Endothelial cell of umbilical vein (primary cell): Measurements from ENCODE around the gene CLPTM1L. TPM values are rescaled to one million over a fixed set of nuclear protein-coding genes. Genes with fewer than 3 reads are reported as not detected.
A peak's percentile ranks its signal among the peaks of the same experiment; 100 is the strongest.
"Not testable (repeated sequence)": the region's sequence is repeated elsewhere in the genome, so short reads cannot be mapped to it uniquely, and the experiment has no call there.

Source experiments
- BruUV-seq: library from RNA; stranded (reverse); fragments of 400-500 nt; replicated peaks from 2 replicates; lab custom pipeline; 2021; lab: Mats Ljungman, UMichigan
- CTCF ChIA-PET: fragments of 300-600, 350-600 bp; sonication (Branson Sonifier 250); formaldehyde crosslinking; loops from one replicate; lab custom pipeline; 2021; ENCODE audit warnings: antibody characterized with exemption, inconsistent platforms; lab: Charles Lee
- POLR2A ChIA-PET: fragments of 300-600, 350-600 bp; sonication (Branson Sonifier 250); formaldehyde crosslinking; loops from one replicate; lab custom pipeline; 2021; ENCODE audit warnings: antibody characterized with exemption, inconsistent platforms; lab: Charles Lee
- DNase-seq: peaks from one replicate; pipeline ENCODE4 v3.0.0-alpha.2; 2011; ENCODE audit warnings: low read depth, low spot score
- FAIRE-seq: peaks from 2 replicates; lab custom pipeline; 2011; peaks lifted over from hg19 to GRCh38; lab: Jason Lieb, UNC
- H2AFZ ChIP-seq: 2 replicates; pipeline ENCODE4 v1.6.0; 2012; ENCODE audit warnings: low read depth, low read length, control low read depth, inconsistent platforms
- H3K27ac ChIP-seq: 2 replicates; pipeline ENCODE4 v1.5.1; 2011; ENCODE audit warnings: low read depth, mild to moderate bottlenecking, control low read depth, low read length, moderate library complexity; ENCODE audit not compliant: insufficient read depth
- H3K27me3 ChIP-seq, 2 experiments: 2 replicates each; pipeline versions ENCODE4 v1.6.0 to v1.6.1; 2011; ENCODE audit warnings: low read length in 2 of 2, mixed read lengths in 1 of 2; ENCODE audit not compliant: control insufficient read depth in 2 of 2, insufficient read depth in 2 of 2
- H3K36me3 ChIP-seq, 2 experiments: 2 replicates in 1 of 2; 3 replicates in 1 of 2; pipeline ENCODE4 v1.5.1; 2011; ENCODE audit warnings: low read length in 2 of 2, mild to moderate bottlenecking in 1 of 2, moderate library complexity in 1 of 2; ENCODE audit not compliant: control insufficient read depth in 2 of 2, insufficient read depth in 2 of 2; ENCODE audit errors: extremely low read depth in 1 of 2
- H3K4me1 ChIP-seq: 3 replicates; pipeline ENCODE4 v1.5.1; 2011; ENCODE audit warnings: mild to moderate bottlenecking, low read length; ENCODE audit not compliant: control insufficient read depth, insufficient read depth; ENCODE audit errors: extremely low read depth
- H3K4me2 ChIP-seq: 2 replicates; pipeline ENCODE4 v1.6.1; 2011; ENCODE audit warnings: low read length, control low read depth, mixed read lengths; ENCODE audit not compliant: insufficient read depth
- H3K4me3 ChIP-seq, 3 experiments: fragments of 200-600 bp in 1 of 3; sonication (generic), shearing (Covaris generic) in 1 of 3; replicated peaks in 1 of 3; 2 replicates each; pipeline ENCODE4 v1.5.1; 2011 to 2016; ENCODE audit warnings: control low read depth in 3 of 3, low read length in 3 of 3, mild to moderate bottlenecking in 2 of 3, inconsistent platforms in 1 of 3, low read depth in 1 of 3, moderate library complexity in 1 of 3; ENCODE audit not compliant: insufficient read depth in 1 of 3
- H3K79me2 ChIP-seq: 2 replicates; pipeline ENCODE4 v1.6.0; 2012; ENCODE audit warnings: low read length, inconsistent platforms; ENCODE audit not compliant: control insufficient read depth, insufficient read depth
- H3K9ac ChIP-seq: replicated peaks from 2 replicates; pipeline ENCODE3; 2011; ENCODE audit warnings: low read length, control low read depth; ENCODE audit not compliant: insufficient read depth; ENCODE audit errors: extremely low read depth
- H3K9me1 ChIP-seq: replicated peaks from 3 replicates; pipeline ENCODE4 v1.6.0; 2011; ENCODE audit warnings: mild to moderate bottlenecking, low read length; ENCODE audit not compliant: control insufficient read depth, insufficient read depth; ENCODE audit errors: extremely low read depth
- H3K9me3 ChIP-seq: replicated peaks from 2 replicates; pipeline ENCODE4 v1.5.1; 2012; ENCODE audit warnings: low read length, inconsistent platforms; ENCODE audit not compliant: control insufficient read depth, insufficient read depth
- H4K20me1 ChIP-seq: replicated peaks from 2 replicates; pipeline ENCODE3; 2011; ENCODE audit warnings: mild to moderate bottlenecking, low read length; ENCODE audit not compliant: control insufficient read depth, insufficient read depth; ENCODE audit errors: extremely low read depth
- EZH2 ChIP-seq: IDR thresholded peaks from 2 replicates; pipeline ENCODE4 v1.6.1; 2012; ENCODE audit warnings: borderline replicate concordance, low read depth, mild to moderate bottlenecking, moderate library complexity, low read length, inconsistent platforms; ENCODE audit not compliant: severe bottlenecking
- FOS ChIP-seq: IDR thresholded peaks from 2 replicates; pipeline ENCODE4 v1.6.1; 2011; ENCODE audit warnings: mild to moderate bottlenecking, low read length, moderate library complexity, borderline replicate concordance; ENCODE audit not compliant: insufficient read depth
- GATA2 ChIP-seq: IDR thresholded peaks from 2 replicates; pipeline ENCODE4 v1.7.0; 2011; ENCODE audit warnings: low read depth, mild to moderate bottlenecking, moderate library complexity, mixed read lengths, low read length; ENCODE audit not compliant: insufficient read length, insufficient read depth
- JUN ChIP-seq: IDR thresholded peaks from 2 replicates; pipeline ENCODE4 v1.6.1; 2011; ENCODE audit warnings: borderline replicate concordance, low read depth; ENCODE audit not compliant: insufficient read length, insufficient read depth
- MAX ChIP-seq: IDR thresholded peaks from 2 replicates; pipeline ENCODE4 v1.6.1; 2011; ENCODE audit not compliant: insufficient read depth, insufficient read length
- MYC ChIP-seq: IDR thresholded peaks from one replicate; pipeline ENCODE4 v1.6.1; 2011; ENCODE audit warnings: mild to moderate bottlenecking, low read depth, low read length
- POLR2A ChIP-seq: IDR thresholded peaks from 2 replicates; pipeline ENCODE4 v1.6.1; 2012; ENCODE audit warnings: low read depth, mild to moderate bottlenecking, control low read depth, low read length
- POLR2AphosphoS5 ChIP-seq: IDR thresholded peaks from 2 replicates; pipeline ENCODE4 v1.6.1; 2012; ENCODE audit warnings: low read depth, mild to moderate bottlenecking, control low read depth, low read length, moderate library complexity; ENCODE audit not compliant: insufficient read depth
- dilution Hi-C: fragments of 300-500 bp; cut with MboI; formaldehyde crosslinking; loops from one replicate; pipeline ENCODE4 v1.15.0; 2019; ENCODE audit warnings: low sequenced_read_pairs; ENCODE audit not compliant: extremely low pct_ligation_motif_present
- intact Hi-C: fragments of 100-400 bp; cut with micrococcal nuclease; formaldehyde crosslinking; loops from one replicate; pipeline ENCODE4 v1.10.0; 2022
- polyA plus RNA-seq, 4 experiments: library from polyadenylated mRNA; depleted of rRNA in 3 of 4; stranded (reverse) in 3 of 4; unstranded in 1 of 4; fragments of >200 nt; gene quantifications; 2 replicates each; pipeline versions ENCODE4 v1.2.1 to v1.2.3, GENCODE V29; 2011 to 2012; ENCODE audit warnings: missing spikeins in 1 of 4
- total RNA-seq: library from RNA; stranded (reverse); gene quantifications from 2 replicates; pipeline ENCODE4 v1.2.3, GENCODE V29; 2021
- TF ChIP-seq, protein P1 (sequence below), 2 donors: IDR thresholded peaks; 1 replicate in 1 of 2; 2 replicates in 1 of 2; pipeline ENCODE4 v1.5.1; 2011; ENCODE audit warnings: low read length in 2 of 2, mild to moderate bottlenecking in 2 of 2, moderate library complexity in 2 of 2, control low read depth in 1 of 2, inconsistent platforms in 1 of 2, low read depth in 1 of 2; ENCODE audit not compliant: insufficient read depth in 1 of 2; ENCODE audit errors: extremely low read depth in 1 of 2

The CLPTM1L gene
- total and polyA plus RNA-seq, 2 donors (not counting 3 experiments of a cell fraction or from before 2014, with no cell fraction given), result 116 to 191 TPM

DNA sequence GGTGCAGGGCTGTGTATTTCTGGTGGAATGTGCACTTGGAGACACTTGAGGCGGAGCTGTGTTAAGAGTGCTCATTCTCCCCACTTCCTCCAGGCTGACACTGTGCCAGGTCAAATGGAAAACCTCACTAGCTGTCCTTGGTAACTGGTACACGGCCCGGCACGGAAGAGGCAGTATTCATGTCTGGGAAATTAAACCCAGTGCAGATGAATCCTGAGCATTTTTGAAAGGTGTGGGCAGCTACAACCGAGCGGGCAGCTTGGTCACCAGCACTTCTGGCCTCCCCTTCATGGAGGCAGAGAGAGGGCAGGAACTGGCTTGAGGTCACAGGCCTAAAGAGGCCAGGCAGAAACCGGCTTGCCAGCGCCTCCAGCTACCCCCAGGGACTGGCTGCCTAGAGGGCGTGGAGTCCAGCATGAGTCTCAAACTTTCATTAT lies 1.6 kb downstream of the CLPTM1L start:
- ChIA-PET POLR2A (no interaction called here), CTCF (interaction anchor here (1.8 kb wide), 1 partner anchor 135 kb away, joined by 4 read pairs; no protein-coding TSS in a partner anchor)
- Histone ChIP-seq H3K9me3 (no peaks in the 10 kb centered on the region), H3K36me3 (peaks cover 3 to 28% of the 10 kb centered on the region in 2 experiments), H3K4me1 (peaks cover 9% of the 10 kb centered on the region), H3K4me3 (no peak overlapping the region), H3K79me2 (peaks cover 16% of the 10 kb centered on the region), H3K9ac (no peak overlapping the region), H4K20me1 (no peaks in the 10 kb centered on the region), H3K4me2 (peak overlapping the region; percentile 77), H3K9me1 (no peaks in the 10 kb centered on the region), H3K27ac (no peak overlapping the region), H3K27me3 (no peaks in the 10 kb centered on the region), H2AFZ (no peak overlapping the region)
- intact Hi-C loops (no loop called here), dilution Hi-C loops (no loop called here)
- no TSS peak for BruUV-seq
- TF ChIP-seq MAX (no peak), GATA2 (no peak), POLR2A (no peak), FOS (no peak), JUN (no peak), EZH2 (no peak), MYC (no peak), POLR2AphosphoS5 (no peak)
- TF ChIP-seq, protein P1, sequence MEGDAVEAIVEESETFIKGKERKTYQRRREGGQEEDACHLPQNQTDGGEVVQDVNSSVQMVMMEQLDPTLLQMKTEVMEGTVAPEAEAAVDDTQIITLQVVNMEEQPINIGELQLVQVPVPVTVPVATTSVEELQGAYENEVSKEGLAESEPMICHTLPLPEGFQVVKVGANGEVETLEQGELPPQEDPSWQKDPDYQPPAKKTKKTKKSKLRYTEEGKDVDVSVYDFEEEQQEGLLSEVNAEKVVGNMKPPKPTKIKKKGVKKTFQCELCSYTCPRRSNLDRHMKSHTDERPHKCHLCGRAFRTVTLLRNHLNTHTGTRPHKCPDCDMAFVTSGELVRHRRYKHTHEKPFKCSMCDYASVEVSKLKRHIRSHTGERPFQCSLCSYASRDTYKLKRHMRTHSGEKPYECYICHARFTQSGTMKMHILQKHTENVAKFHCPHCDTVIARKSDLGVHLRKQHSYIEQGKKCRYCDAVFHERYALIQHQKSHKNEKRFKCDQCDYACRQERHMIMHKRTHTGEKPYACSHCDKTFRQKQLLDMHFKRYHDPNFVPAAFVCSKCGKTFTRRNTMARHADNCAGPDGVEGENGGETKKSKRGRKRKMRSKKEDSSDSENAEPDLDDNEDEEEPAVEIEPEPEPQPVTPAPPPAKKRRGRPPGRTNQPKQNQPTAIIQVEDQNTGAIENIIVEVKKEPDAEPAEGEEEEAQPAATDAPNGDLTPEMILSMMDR (IDR thresholded peaks at IDR 0.05; ENCODE audit: extremely low read depth in 1 of 2, insufficient read depth in 1 of 2, low read depth in 1 of 2, low read length in 2 of 2), result no peak
- FAIRE-seq (no peak), DNase-seq (no peak)

DNA sequence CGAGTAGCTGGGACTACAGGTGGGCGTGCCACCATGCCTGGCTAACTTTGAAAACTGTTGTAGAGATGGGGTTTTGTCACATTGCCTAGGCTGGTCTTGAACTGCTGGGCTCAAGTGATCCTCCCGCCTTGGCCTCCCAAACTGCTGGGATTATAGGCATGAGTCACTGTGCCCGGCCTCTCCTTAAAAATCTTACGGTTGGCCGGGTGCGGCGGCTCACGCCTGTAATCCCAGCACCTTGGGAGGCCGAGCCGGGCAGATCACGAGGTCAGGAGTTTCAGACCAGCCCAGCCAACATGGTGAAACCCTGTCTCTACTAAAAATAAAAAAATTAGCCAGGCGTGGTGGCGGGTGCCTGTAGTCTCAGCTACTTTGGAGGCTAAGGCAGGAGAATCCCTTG lies 2.2 kb downstream of the CLPTM1L start:
- dilution Hi-C loops, DNase-seq, intact Hi-C loops, BruUV-seq, H3K4me1 ChIP-seq, H3K9ac ChIP-seq, H3K27ac ChIP-seq, H3K4me3 ChIP-seq, H4K20me1 ChIP-seq, H3K9me1 ChIP-seq, H2AFZ ChIP-seq, FAIRE-seq, H3K9me3 ChIP-seq, H3K4me2 ChIP-seq, H3K27me3 ChIP-seq, POLR2A ChIA-PET: not testable (repeated sequence)
- H3K79me2 ChIP-seq, result peaks cover 16% of the 10 kb centered on the region
- H3K36me3 ChIP-seq, result peaks cover 3 to 35% of the 10 kb centered on the region in 2 experiments
- CTCF ChIA-PET, result interaction anchor here (1.5 kb wide), 1 partner anchor 302 kb away, joined by 3 read pairs; no protein-coding TSS in a partner anchor
